Stimulated activated CD8-positive, alpha-beta memory T cell treated with anti-CD3 and anti-CD28 coated beads, Interleukin-15, amount 100 ng/mL, for 48 hours (primary cell): ENCODE data around the gene POLL.

Source experiments
- DNase-seq, 2 donors: peaks; one replicate each; pipeline ENCODE4 v3.0.0-alpha.2; 2020; ENCODE audit warnings: low read depth in 2 of 2

POLL gene

DNA sequence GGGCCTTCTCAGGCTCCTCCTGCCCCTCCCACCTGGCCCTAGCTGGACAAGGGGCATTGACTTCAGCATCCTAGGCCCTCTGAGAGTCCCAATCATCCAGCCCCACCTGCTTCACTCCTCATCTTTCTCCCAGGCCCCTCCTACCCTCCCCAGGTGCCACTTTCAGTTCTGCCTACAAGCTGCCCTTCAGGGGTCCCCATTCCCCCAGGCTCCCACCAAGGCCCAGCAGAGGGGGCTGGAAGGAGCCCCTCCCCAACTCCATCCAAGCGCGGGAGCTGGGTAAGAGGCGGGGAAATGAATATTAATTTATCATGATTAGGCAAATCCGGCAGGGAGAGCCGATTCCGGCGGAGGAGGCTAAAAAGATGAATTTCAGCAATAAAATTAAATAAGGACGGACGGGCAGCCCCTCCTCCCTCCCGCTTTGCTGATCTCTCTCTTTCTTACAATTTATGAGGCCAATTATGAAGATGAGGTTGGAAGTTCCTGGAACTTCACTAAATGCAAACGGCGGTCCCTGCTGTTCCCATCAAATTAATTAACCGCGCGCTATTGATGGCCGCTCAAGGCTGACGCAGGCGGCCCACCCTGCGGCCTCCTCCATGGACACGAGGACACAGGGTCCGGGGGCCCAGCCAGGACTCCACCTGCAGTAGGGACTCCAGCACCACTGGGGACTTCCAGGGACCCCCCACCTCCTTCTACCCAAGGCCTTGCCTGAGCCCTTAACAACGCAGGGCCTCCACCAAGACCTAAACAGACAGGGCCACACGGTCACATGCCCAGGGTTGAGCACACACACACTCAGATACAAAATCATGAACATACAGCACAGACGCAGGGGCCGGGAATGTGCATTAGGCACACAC, 13.9 kb downstream of the POLL start:
- no peak for DNase-seq

DNA sequence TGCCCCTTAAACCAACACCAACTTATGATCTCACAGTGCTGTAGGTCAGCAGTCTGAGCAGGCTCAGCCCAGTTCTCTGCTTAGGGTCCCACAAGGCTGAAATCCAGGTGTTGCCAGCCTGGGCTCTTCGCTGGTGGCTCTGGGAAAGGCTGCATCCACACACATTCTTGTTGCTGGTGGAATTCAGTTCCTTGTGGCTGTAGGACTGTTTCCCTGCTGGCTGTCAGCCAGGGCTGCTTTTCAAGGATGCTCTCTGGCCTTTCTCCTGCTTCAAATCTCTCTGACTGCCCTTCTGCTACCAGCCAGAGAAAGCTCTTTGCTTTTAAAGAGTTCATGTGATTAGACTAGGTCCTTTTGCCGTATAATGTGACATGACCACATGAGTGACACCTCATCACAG, 15.3 kb downstream of the POLL start:
- DNase-seq: no peak

DNA sequence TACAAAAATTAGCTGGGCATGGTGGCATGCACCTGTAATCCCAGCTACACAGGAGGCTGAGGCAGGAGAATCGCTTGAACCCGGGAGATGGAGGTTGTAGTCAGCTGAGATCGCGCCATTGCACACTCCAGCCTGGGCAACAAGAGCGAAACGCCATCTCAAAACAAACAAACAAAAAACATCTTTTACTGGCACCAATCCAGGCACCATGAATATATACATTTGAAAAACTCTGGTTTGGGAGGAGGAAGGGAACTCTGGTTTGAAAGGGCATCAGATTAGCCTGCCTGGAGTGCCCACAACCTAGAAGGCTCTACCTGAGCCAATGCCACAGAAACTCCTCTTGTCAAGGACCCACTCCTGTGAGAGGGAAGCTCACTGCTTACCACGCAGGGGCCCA, 15.9 kb downstream of the POLL start:
- no peak for DNase-seq

DNA sequence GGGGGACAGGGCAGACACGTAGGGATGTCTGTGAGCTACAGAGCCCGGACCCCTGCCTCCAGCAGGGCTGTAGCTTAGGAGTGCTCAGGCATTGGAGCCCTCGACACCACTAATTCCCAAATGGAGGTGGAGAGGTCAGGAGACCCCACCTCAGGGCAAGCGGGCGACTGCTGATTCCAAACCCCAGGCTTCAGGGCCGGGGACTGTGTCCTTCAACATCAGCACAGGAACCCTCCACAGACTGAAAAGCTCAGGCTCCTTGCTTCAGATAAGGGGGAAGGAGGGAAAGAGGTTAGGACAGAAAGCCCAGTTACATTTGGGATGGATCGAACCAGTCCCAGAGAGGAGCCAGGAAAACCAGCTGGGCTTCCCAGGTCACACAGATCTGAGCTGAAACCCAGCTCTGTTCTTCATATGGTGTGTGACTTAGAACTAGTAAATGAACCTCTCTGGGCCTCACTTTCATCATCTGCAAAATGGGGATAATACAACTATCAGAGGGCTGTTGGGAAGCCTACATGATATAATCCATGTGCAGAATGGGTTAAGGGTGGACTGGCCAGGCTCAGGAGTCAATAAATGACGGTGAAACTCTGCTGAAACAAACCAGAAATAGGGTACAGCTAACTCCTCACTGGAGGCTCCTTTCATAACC, 16.7 kb downstream of the POLL start:
- DNase-seq: no peak

DNA sequence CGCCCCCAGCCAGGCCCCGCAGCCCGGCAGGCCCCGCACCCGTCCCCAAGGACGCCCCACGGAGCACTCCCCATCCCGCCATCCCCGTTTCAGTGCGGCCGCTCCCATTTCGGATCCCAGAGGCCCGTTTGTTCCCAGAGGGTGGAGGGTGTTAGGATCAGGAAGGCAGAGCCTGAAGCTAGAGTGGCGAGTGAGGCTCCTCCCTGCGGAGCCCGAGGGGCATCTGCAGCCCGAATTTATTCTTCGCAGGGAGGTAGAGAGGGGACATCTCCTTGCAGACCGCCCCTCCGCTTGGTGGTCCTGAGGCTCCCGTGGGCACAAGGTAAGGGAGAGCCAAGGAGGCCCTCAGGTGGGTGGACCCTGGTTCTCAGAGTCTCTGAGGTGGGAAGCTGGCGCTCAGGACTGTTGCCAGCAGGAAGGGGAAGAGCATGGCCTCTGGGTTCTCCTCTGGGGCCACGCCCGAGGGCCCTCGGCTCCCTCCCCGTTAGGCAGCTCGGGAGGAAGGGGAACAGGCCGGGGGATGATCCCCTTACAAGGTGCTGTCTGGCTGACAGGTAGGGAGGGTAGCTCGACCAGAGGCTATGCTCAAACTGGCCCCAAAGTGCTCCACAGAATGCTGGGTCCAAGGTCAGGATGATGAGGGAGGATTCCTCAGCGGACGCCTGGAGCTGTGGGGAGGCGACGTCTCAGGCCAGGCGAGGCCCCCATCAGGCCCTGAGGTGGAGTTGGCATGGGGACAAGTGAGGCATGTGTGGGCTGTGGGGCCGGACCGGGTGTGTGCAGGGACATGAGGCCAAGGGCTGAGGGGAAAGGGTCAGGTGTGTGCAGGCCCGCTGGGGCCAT, 17.4 kb downstream of the POLL start:
- no peak for DNase-seq

DNA sequence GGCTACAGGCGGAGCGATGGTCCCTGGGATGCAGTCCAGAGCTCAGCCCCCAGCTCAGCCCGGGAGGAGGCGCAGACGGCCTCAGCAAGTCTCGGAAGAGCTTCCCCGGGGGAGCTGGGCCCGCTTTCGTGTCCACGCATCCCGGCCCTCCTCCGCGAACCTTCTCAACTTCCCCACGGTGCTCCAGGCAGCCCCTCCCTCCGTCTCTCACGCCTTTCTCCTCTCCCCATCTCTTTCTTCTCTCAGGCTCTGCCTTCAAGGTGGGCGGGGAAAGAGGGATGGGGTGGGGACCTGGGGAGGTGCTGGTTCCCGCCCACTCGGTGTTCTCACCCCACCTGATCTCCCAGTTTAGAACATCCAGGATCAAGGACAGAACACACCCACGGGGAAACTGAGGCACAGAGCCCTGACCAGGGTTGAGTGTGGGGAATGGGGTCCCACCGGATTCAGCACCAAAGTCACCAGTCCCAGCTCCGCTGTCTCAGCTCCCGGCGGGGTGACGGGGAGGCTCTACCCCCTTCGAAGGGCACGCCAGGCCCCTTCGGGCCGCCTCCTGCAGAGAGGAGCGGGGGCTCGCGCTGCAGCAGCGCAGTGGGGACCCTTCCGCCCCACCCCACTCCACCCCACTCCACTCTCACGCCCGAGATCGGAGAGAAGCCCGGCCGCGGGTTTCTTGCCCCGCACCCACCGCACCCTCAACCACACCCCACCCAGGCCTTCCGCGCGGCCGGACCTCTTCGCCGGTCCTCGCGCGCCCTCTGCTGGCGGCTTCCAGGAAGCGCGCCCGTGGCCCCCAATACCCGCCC, 18.2 kb downstream of the POLL start:
- DNase-seq: peak; percentile 64 to 65

DNA sequence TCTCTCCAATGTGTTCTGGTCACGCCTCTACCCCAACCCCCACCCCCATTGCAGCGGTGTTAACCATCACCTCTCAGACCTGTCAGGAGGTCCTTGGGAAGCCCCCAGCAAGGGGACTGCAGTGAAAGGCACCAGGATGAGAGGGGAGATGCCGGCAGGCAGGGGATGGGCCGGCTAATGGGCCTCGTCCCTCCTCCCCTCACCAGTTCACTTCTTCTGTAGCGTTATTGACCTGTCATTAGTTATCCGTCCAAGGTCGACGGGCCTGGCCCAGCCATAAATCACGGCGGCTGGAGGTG, 18.8 kb downstream of the POLL start:
- no peak for DNase-seq

DNA sequence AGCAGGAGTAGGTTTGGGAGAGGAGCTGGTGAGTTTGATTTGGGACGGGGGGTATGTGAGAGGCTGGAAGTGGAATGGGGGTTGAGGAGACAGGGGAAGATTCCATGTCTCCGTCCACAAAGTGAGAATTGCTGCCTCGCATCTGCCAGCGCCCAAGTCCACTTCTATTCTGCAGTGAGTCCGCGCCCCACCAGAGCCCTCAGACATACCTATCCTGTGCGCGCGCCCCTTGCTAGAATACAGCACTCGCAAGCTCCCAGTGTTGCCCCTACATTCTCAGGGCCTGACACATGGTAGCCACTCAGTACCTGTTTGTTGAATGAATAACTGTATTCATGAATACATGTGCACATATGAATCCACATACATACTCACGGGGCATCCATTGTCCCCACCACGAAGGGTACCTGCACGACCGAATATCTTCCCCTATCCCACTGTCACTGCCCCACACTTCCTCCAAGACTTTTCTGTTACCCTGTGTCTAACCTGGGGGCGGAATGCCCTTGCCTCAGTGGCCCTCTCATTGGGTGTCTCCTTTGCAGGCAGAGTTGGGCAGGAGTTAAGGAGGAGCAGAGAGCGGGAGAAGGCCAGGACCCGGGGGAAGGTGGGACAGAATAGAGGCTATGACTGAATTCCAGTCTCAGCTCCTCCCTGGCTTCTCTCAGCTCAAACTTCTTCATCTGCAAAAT, 19.9 kb downstream of the POLL start:
- no peak for DNase-seq

DNA sequence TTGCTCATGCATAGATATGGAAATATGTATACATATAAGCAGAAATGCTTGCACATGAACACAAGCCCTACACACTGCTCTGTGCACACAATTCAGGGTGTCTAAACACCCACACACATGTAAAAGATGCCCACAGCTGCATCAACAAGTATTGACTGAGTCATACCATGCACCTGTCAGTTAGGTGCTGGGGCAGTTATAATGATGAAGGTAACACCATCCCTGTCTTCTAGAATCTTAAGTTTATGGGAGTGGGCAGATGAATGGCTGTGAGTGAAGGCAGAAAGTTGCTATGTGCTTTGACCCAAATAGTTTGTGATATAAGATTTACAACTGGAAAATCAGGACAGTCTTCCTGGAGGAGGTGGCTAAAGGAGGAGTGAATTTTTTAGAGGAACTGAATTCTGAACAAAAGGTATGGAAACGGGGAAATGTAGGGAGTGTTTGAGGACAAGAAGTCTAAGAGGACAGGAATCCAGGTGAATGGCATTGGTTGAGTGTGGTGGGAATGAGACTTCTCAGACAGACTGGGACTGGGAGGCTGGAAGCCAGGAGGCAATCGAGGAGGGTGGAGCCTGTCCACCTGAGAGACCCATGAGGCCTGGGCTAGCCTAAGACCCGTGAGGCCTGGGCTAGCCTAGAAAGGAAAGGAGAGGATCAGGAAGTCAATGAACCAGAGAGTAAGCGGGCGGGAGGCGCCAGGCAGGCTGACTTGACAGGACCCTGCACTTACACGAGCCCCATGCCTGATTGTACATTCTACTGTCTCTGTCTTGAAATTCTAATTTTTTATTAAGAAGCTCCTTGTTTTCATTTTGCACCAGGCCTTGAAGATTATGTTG, 20.7 kb downstream of the POLL start:
- no peak for DNase-seq

DNA sequence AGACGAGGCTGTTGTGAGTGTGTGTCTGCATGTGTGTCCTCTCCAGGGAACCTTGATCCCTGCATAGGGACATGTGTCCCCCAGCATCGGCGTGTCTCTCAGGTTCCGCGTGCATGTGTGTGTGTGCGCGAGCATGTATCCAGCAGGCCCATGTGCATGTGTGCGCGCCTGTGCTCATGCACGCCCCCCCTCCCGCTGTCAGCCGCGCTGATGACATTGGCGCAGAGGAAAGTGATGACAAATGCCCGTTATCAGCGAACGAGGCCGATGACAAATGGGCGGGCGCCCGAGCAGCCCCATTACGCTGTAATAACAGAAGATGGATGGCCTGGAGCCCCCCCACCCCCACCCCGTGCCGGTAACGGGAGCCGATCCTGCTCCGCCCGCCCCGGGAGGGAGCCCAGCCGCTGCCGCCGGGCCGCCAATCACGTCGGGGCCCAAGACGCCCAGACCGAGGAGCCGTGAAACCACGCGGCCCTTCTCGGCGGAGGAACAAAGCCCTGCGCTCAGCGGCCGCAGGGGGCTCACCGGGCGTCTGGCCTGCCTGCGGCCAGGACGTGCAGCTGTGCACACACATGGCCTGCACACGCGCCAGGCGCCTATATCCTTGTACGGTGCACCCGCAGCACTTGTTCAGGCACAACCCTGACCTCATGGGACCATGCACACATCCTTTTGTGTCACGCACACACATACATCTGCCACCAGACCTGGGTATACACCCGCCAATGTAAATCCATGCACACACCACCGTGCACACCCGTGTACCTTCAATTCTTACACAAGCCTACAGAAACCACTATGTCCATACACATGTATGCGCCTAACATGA, 21.5 kb downstream of the POLL start:
- no peak for DNase-seq

DNA sequence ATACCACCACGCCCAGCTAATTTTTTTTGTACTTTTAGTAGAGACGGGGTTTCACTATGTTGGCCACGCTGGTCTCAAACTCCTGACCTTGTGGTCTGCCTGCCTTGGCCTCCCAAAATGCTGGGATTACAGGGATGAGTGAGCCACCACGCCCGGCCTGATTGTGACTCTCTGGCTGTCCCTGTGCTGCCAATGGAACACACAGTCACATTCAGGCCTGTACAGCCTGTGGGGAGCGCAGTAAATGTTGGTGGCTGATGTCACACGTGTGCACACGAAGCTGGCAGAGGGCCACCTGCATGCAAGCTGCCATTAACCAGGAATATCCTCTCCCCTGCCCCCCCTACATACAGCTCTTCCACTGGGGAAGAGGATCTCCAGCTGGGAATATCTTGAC, 22.1 kb downstream of the POLL start:
- no peak for DNase-seq

DNA sequence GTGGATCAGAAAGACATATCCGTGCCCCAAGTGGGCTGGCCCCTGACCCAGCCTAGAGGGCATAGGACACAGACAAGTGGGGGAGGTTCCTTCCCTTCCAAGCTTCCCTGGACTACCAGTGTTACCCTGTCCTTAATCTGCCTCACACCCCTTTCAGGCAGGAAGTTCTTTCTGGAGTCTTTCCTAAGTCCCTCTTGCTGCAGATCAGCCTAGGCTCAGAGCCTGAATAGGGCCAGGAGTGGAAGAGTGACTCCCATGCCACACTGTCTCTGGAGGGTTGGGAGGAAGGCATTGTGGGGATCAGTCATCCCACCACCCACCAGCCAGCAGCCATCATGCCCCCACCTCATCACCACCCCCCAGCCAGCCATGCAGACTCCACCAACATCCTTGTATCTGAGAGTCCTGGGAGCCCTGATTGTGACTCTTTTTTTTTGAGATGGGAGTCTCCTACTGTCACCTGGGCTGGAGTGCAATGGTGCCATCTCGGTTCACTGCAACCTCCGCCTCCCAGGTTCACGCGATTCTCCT, 22.6 kb downstream of the POLL start:
- no peak for DNase-seq

DNA sequence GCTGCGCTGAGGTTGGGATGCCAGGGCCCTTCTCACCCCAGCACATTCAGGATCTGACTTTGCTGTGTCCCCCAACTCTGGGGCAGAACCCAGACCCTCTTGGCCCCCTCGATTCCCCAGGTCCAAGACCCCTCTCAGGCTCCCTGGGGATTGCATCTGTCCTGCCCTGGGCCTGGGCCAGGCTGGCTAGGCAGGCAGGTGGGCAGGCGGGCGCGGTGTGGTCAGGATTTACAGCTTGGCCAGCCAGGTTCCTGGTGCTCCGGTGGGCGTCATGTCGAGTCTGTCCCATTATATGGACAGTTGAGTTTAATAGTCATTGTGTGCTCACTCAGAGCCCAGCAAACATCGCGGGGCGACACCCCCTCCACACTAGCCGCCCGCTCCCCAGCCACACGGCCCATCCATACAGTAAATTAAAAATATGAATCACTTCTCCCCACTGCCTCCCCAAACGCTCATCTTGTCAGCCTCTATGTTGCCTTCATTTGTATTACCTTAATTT, 23.5 kb downstream of the POLL start:
- DNase-seq: no peak

DNA sequence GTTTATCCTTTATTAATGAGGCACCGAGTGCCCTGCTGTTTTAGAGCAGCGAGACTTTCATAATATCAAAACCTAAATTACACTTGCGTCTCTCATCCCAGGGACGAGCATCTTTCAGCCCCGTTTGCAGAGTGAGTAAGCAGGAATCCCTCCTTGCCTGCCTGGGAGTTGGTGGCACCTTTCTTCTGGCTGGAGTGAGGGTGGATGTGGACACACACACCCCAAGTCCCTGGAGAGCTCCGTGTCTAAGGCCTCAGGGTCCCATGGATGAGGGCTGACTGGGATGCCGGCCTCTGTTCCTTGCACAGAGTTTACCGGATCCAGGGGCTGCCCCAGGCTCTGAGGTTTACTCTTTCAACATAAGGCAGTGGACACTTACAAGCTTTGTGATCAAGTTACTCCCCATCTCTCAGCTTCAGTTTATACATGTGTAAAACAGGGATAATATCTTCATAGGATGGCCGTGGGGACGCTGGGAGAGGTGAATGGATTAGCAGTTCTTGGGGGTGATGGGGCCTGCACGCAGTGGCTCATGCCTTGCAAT, 24.5 kb downstream of the POLL start:
- DNase-seq: no peak

DNA sequence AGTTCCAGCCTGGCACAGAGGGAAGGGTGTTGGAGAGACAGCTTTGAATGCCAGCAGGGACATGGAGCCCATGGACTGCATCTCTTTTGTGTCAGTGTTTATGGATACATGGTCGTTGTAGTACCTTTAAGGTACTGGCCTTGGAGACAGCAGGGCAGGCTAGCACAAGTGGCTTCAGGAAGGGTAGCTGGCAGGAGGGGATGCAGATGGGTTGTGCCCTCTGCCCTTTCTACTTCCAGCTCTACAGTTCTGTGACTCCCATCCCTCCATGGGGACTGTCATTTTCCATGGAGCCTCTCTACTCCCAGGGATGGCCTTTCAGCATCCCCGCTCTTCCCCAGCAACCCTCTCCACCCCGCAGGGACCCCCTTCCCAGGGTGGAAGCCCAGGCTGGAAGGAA, 25.1 kb downstream of the POLL start:
- no peak for DNase-seq

DNA sequence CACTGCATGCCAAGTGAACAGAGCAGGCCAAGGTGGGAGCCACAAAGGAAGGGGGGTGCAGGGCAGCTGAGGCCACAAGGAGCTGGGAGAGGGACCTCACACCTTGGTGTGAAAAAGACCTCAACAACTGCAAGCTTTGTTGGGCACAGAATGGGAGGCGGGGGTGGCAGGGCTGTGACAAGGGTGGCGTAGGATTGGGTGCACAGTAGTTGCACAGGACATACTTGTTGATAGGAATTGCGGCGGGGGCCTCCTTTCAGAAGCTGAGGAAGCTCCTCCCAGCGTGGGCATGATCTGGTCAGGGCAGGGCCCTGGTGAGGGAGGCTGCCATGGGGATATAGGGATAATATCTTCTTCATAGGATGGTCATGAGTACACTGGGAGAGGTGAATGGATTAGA, 25.8 kb downstream of the POLL start:
- DNase-seq: no peak

DNA sequence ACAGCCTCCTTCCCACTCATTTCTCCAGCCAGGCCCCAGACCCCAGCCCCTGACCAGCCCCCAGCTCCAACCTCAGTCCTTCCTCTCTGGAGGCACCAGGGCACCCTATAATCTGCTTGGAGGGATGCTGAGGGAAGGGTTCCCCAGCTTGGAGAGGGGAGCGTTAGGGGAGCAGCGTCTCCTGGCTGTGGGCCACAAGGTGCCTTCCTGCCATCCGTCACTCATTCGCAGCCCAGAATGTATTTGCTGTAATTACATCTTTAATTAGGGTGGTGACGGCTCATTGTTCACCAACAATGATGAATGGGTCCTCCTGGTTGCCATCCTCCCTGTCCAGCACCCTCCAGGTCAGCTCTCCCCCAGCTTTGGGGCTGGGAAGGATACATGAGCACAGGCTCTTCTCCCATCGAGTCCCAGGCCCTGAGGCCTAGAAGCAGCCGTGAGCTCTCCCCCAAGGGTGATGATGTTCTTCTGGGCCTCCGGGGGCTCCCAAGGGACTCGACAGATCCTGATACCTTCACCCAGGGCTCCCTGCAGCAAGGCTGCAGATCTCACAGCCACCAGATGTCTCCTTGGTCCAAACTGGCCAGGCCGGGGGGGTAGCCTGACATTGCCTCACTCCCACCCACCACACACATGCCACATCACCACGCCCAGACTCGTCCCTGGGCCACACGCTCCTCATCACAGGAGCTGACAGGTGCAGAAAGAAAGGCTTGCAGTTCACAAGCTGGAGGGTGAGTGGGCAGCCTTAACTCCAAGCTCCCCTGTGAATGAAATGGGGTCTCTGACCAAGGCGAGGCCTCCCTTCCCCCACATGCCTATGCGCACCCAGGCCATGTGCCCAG, 26.8 kb downstream of the POLL start:
- DNase-seq: no peak
